ENCODE data around the gene RUNX1. TPM values are rescaled to one million over a fixed set of nuclear protein-coding genes. Genes with fewer than 3 reads are reported as not detected.

The RUNX1 gene
- total and polyA plus RNA-seq, 2 of the 13 experiments (the other 11 are each of a cell fraction or from before 2014, with no cell fraction given), result 5.4 to 6.4 TPM

GRCh38 chr21:34740198-34740597, 308.9 kb downstream of the RUNX1 start:
- CTCF ChIA-PET (ENCODE audit: low intra/inter-chr PET ratio, low total read pairs), result no interaction called here
- intact Hi-C loops (cut with micrococcal nuclease; ENCODE audit: unreplicated experiment), result no loop called here
- Histone ChIP-seq H3K27ac (ENCODE audit: extremely low read length, insufficient read depth, low read length) (no peak overlapping the region), H3K27me3 (ENCODE audit: control insufficient read depth in 1 of 2, insufficient read depth in 2 of 2, low read length in 2 of 2) (peaks cover 0 to 18% of the 10 kb centered on the region in 2 experiments; a peak in 1 of 5 replicates), H3K4me1 (ENCODE audit: insufficient read depth, low read length) (peaks cover 25% of the 10 kb centered on the region), H3K36me3 (replicated peaks in 1 of 2; ENCODE audit: control insufficient read depth in 1 of 2, insufficient read depth in 2 of 2, low read length in 2 of 2) (no peaks in the 10 kb centered on the region), H3K9me3 (ENCODE audit: low read length) (no peaks in the 10 kb centered on the region), H2AFZ (ENCODE audit: low read length) (no peak overlapping the region), H4K20me1 (ENCODE audit: insufficient read depth, low read length) (no peaks in the 10 kb centered on the region), H3K9ac (ENCODE audit: insufficient read depth, low read depth, low read length) (no peak overlapping the region), H3K4me3 (replicated peaks in 1 of 3; ENCODE audit: insufficient read depth in 1 of 3, low read depth in 2 of 3, low read length in 3 of 3) (no peak overlapping the region), H3K4me2 (ENCODE audit: low read depth, low read length) (no peak overlapping the region), H3K79me2 (ENCODE audit: insufficient read depth, low read length) (no peaks in the 10 kb centered on the region)
- BruUV-seq (replicated peaks), result no TSS peak
- 2% methylated on average over 1 of the region's 1 CpG for WGBS (ENCODE audit: low lambda C conversion rate)
- no peak for ATAC-seq
- no peak for DNase-seq (ENCODE audit: low spot score)
- FAIRE-seq, result no peak
- TF ChIP-seq ZNF460 (CRISPR knock-in tag; IDR thresholded peaks at IDR 0.05; ENCODE audit: borderline replicate concordance) (no peak), CAMTA2 (CRISPR knock-in tag; IDR thresholded peaks at IDR 0.05; ENCODE audit: borderline replicate concordance) (no peak), NKX3-1 (CRISPR knock-in tag; IDR thresholded peaks at IDR 0.05) (no peak), FOXC1 (CRISPR knock-in tag; IDR thresholded peaks at IDR 0.05; ENCODE audit: borderline replicate concordance) (no peak), SP1 (IDR thresholded peaks at IDR 0.05) (no peak), SP1 (CRISPR knock-in tag; IDR thresholded peaks at IDR 0.05) (no peak), RAD51 (IDR thresholded peaks at IDR 0.05; ENCODE audit: borderline replicate concordance) (no peak), U2AF2 (IDR thresholded peaks at IDR 0.05; ENCODE audit: low read depth, low read length) (no peak), ZNF572 (CRISPR knock-in tag; IDR thresholded peaks at IDR 0.05) (no peak), ZNF607 (CRISPR knock-in tag; IDR thresholded peaks at IDR 0.05; ENCODE audit: borderline replicate concordance) (no peak)
- in situ Hi-C loops (cut with HindIII; ENCODE audit: extremely low pct_ligation_motif_present, low pct_unique_long_range_greater_than_20kb), result loop anchor here (25.0 kb wide), 1 partner anchor 672 kb away; no protein-coding TSS in a partner anchor
- POLR2A ChIA-PET, result no interaction called here

Measured in HepG2 (cell line).